Neural cell (in vitro differentiated cells): ENCODE data around the gene UBE2QL1. TPM values are rescaled to one million over a fixed set of nuclear protein-coding genes. Genes with fewer than 3 reads are reported as not detected.

Source experiments
- H2AFZ ChIP-seq: fragments of 200-600, 300-800 bp; sonication (generic), shearing (Covaris generic); 2 replicates; pipeline ENCODE4 v1.6.0; 2014; ENCODE audit warnings: low read depth, mild to moderate bottlenecking, antibody characterized with exemption, low read length, moderate library complexity
- H3F3A ChIP-seq: fragments of 200-600 bp; shearing (Covaris generic); 2 replicates; pipeline ENCODE4 v1.6.1; 2016; ENCODE audit warnings: mild to moderate bottlenecking, moderate library complexity, mixed read lengths, antibody characterized with exemption, low read length; ENCODE audit not compliant: insufficient read depth, poor library complexity, severe bottlenecking
- H3K27ac ChIP-seq: fragments of 200-600, 300-800 bp; sonication (generic), shearing (Covaris generic); 2 replicates; pipeline ENCODE4 v1.5.1; 2014; ENCODE audit warnings: mild to moderate bottlenecking, low read length, moderate library complexity
- H3K27me3 ChIP-seq: fragments of 300-800, 200-600 bp; sonication (generic), shearing (Covaris generic); 2 replicates; pipeline ENCODE4 v1.6.0; 2014; ENCODE audit warnings: mild to moderate bottlenecking, low read depth, low read length, moderate library complexity; ENCODE audit not compliant: insufficient read depth
- H3K36me3 ChIP-seq: fragments of 300-800, 200-600 bp; sonication (generic), shearing (Covaris generic); 2 replicates; pipeline ENCODE4 v1.5.1; 2014; ENCODE audit warnings: mild to moderate bottlenecking, antibody characterized with exemption, low read length, moderate library complexity; ENCODE audit not compliant: insufficient read depth
- H3K4me2 ChIP-seq: fragments of 300-800, 200-600 bp; sonication (generic), shearing (Covaris generic); 2 replicates; pipeline ENCODE4 v1.6.0; 2014; ENCODE audit warnings: mild to moderate bottlenecking, low read length
- H3K4me3 ChIP-seq: fragments of 300-800, 200-600 bp; sonication (generic), shearing (Covaris generic); 2 replicates; pipeline ENCODE4 v1.5.1; 2014; ENCODE audit warnings: mild to moderate bottlenecking, low read length, moderate library complexity
- H3K79me2 ChIP-seq: fragments of 200-600 bp; shearing (Covaris generic); replicated peaks from 2 replicates; pipeline ENCODE4 v1.6.0; 2014; ENCODE audit warnings: mild to moderate bottlenecking, low read length, moderate library complexity; ENCODE audit not compliant: insufficient read depth
- H3K9ac ChIP-seq: fragments of 300-800, 200-600 bp; sonication (generic), shearing (Covaris generic); 2 replicates; pipeline ENCODE4 v1.6.1; 2016; ENCODE audit warnings: mild to moderate bottlenecking, low read length, mixed read lengths
- H3K9me2 ChIP-seq: fragments of 200-600 bp; shearing (Covaris generic); 2 replicates; pipeline ENCODE4 v1.6.1; 2016; ENCODE audit warnings: mild to moderate bottlenecking, low read length, mixed read lengths; ENCODE audit not compliant: insufficient read depth
- H3K9me3 ChIP-seq: fragments of 200-600, 300-800 bp; sonication (generic), shearing (Covaris generic); 2 replicates; pipeline ENCODE4 v1.6.1; 2016; ENCODE audit warnings: mild to moderate bottlenecking, mixed run types, low read length, moderate library complexity, mixed read lengths
- H4K20me1 ChIP-seq: fragments of 200-600 bp; shearing (Covaris generic); 2 replicates; pipeline ENCODE4 v1.6.1; 2016; ENCODE audit warnings: mild to moderate bottlenecking, mixed run types; ENCODE audit not compliant: insufficient read depth
- CTCF ChIP-seq: fragments of 450-650 bp; IDR thresholded peaks from 2 replicates; pipeline ENCODE4 v1.5.1; 2014; ENCODE audit warnings: antibody characterized with exemption, mild to moderate bottlenecking, moderate library complexity; ENCODE audit not compliant: poor library complexity, severe bottlenecking
- EP300 ChIP-seq: fragments of 450-650 bp; conservative IDR thresholded peaks from 2 replicates; pipeline ENCODE4 v1.6.1; 2014; ENCODE audit warnings: antibody characterized with exemption, mild to moderate bottlenecking, moderate library complexity; ENCODE audit not compliant: poor library complexity, severe bottlenecking
- EZH2 ChIP-seq: fragments of 200-600, 300-800 bp; shearing (Covaris generic), sonication (generic); IDR thresholded peaks from 2 replicates; pipeline ENCODE4 v1.6.1; 2014; ENCODE audit warnings: antibody characterized with exemption, low read length, borderline replicate concordance, mild to moderate bottlenecking; ENCODE audit not compliant: insufficient read depth, poor library complexity, severe bottlenecking
- MXI1 ChIP-seq: fragments of 450-650 bp; conservative IDR thresholded peaks from 2 replicates; pipeline ENCODE4 v1.6.1; 2014; ENCODE audit warnings: antibody characterized with exemption, mild to moderate bottlenecking; ENCODE audit not compliant: poor library complexity, severe bottlenecking
- POLR2AphosphoS5 ChIP-seq: IDR thresholded peaks from 2 replicates; pipeline ENCODE4 v1.6.1; 2012
- RAD21 ChIP-seq: fragments of 450-650 bp; conservative IDR thresholded peaks from 2 replicates; pipeline ENCODE4 v1.6.1; 2014; ENCODE audit warnings: antibody characterized with exemption, mild to moderate bottlenecking, moderate library complexity
- REST ChIP-seq: IDR thresholded peaks from 2 replicates; pipeline ENCODE4 v1.6.1; 2012; ENCODE audit warnings: borderline replicate concordance
- SMC3 ChIP-seq: fragments of 450-650 bp; conservative IDR thresholded peaks from 2 replicates; pipeline ENCODE4 v1.6.1; 2014; ENCODE audit warnings: antibody characterized with exemption, mild to moderate bottlenecking, moderate library complexity; ENCODE audit not compliant: poor library complexity
- TAF1 ChIP-seq: IDR thresholded peaks from 2 replicates; pipeline ENCODE4 v1.6.1; 2012; ENCODE audit warnings: low read depth
- polyA plus RNA-seq: library from polyadenylated mRNA; depleted of rRNA; stranded (reverse); fragments of >200 nt; gene quantifications from 2 replicates; pipeline ENCODE4 v1.2.3, GENCODE V29; 2014

The UBE2QL1 gene
- polyA plus RNA-seq, 1 donor from 2014 or later = 13.8 TPM

DNA sequence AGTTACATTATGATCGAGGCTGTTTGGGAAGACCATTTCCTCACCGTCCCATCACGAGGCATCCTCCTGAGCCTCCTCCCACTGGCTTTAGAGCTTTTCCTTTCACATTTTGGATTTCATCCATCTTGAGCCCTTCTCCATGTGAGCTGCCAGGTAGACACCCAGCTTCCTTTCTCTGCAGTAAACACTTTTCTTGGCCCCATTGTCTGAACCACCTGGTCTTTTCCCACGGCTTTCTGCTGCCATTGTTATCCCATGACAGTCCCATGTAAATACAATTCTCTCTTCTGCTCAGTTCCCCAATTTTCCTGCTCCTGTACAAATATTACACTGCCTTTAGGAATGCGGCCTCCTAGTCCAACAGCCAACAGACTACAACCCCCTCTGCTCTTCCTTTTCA lies 24.1 kb downstream of the UBE2QL1 start:
- Histone ChIP-seq H3K79me2 (no peaks in the 10 kb centered on the region), H3K27me3 (no peaks in the 10 kb centered on the region), H3F3A (no peaks in the 10 kb centered on the region), H4K20me1 (no peaks in the 10 kb centered on the region), H3K9me2 (no peaks in the 10 kb centered on the region), H3K4me3 (no peak overlapping the region), H3K36me3 (peaks cover 3% of the 10 kb centered on the region), H3K4me2 (no peak overlapping the region), H3K9me3 (no peaks in the 10 kb centered on the region), H3K27ac (no peak overlapping the region), H2AFZ (no peak overlapping the region), H3K9ac (no peak overlapping the region)
- TF ChIP-seq EP300 (no peak), POLR2AphosphoS5 (no peak), MXI1 (no peak), REST (no peak), RAD21 (no peak), SMC3 (no peak), CTCF (no peak), EZH2 (no peak)

DNA sequence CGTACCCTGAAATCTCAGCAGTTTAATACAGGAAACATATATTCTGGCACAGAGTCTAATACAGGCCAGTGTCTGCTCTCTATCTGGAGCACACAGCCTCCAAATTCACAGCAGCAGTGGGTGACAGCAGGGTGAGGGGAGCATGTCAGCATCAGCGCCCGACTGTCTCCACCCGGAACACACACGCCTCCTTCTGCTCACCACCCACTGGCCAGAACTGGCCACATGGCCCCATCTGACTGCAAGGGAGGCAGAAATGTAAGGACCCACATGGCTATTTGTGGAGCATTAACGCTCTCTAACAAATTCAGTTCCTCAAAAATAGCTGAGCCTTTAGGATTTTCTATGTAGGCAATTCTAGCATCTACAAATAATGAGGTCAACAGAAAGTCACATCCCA lies 24.6 kb downstream of the UBE2QL1 start:
- Histone ChIP-seq H3K36me3 (peaks cover 3% of the 10 kb centered on the region), H3K9me3 (no peaks in the 10 kb centered on the region), H3K9me2 (no peaks in the 10 kb centered on the region), H4K20me1 (no peaks in the 10 kb centered on the region), H3K27ac (no peak overlapping the region), H3F3A (no peaks in the 10 kb centered on the region), H3K79me2 (no peaks in the 10 kb centered on the region), H3K9ac (no peak overlapping the region), H2AFZ (no peak overlapping the region), H3K4me3 (no peak overlapping the region), H3K27me3 (no peaks in the 10 kb centered on the region), H3K4me2 (no peak overlapping the region)
- no peak for TF ChIP-seq TAF1
- no peak for TF ChIP-seq REST
- no peak for TF ChIP-seq POLR2AphosphoS5
- no peak for TF ChIP-seq CTCF
- TF ChIP-seq EZH2 = no peak
- no peak for TF ChIP-seq SMC3
- no peak for TF ChIP-seq EP300
- TF ChIP-seq MXI1 = no peak
- TF ChIP-seq RAD21 = no peak
